Adrenal gland (tissue), 12 donors: ENCODE measurements around the gene MMD. TPM values are rescaled to one million over a fixed set of nuclear protein-coding genes. Genes with fewer than 3 reads are reported as not detected.
A peak's percentile ranks its signal among the peaks of the same experiment; 100 is the strongest.

ENCODE experiments used
- DNase-seq, 7 donors: peaks; one replicate each; pipeline ENCODE4 v3.0.0-alpha.2; 2019 to 2020
- H3K27ac ChIP-seq, 5 donors: fragments of 200-600 bp; sonication (generic) in 4 of 5; 1 replicate in 3 of 5; 2 replicates in 2 of 5; pipeline versions ENCODE4 v1.5.1 to v1.8.0; 2016 to 2020; ENCODE audit warnings: mild to moderate bottlenecking in 1 of 5
- H3K27me3 ChIP-seq: fragments of 200-600 bp; 2 replicates; pipeline ENCODE4 v1.8.0; 2021
- H3K36me3 ChIP-seq, 2 donors: fragments of 200-600 bp; replicated peaks in 1 of 2; 1 replicate in 1 of 2; 2 replicates in 1 of 2; pipeline versions ENCODE4 v1.5.1 to v1.8.0; 2018 to 2022
- H3K4me1 ChIP-seq, 2 donors: fragments of 200-600 bp; replicated peaks in 1 of 2; 1 replicate in 1 of 2; 2 replicates in 1 of 2; pipeline versions ENCODE4 v1.5.1 to v1.8.0; 2018 to 2021
- H3K4me3 ChIP-seq, 4 donors: fragments of 200-600 bp; sonication (generic) in 3 of 4; one replicate each; pipeline ENCODE4 v1.5.1; 2016 to 2018
- H3K9me3 ChIP-seq, 3 donors: fragments of 200-600 bp; sonication (generic) in 1 of 3; replicated peaks in 1 of 3; 1 replicate in 2 of 3; 2 replicates in 1 of 3; pipeline versions ENCODE4 v1.5.1 to v1.8.0; 2016 to 2021
- CTCF ChIP-seq, 6 experiments: fragments of 450-650 bp in 4 of 6; fragments of 200-600 bp in 2 of 6; sonication (generic) in 1 of 6; IDR thresholded peaks; 1 replicate in 5 of 6; 2 replicates in 1 of 6; pipeline versions ENCODE4 v1.5.1 to v1.8.0; 2016 to 2021; ENCODE audit warnings: antibody characterized with exemption in 6 of 6, mild to moderate bottlenecking in 2 of 6, moderate library complexity in 1 of 6
- POLR2A ChIP-seq, 2 donors: fragments of 450-650 bp; IDR thresholded peaks; one replicate each; pipeline ENCODE4 v1.6.1; 2017; ENCODE audit warnings: antibody characterized with exemption in 2 of 2, mild to moderate bottlenecking in 2 of 2, moderate library complexity in 1 of 2
- WGBS, 4 donors: extraction: QIAGEN DNeasy Blood & Tissue Kit in 2 of 4; methylation state at CpG; one replicate each; pipeline versions ENCODE4 v1.1.5 to v1.1.7; 2013 to 2017; 5-methylcytosine and 5-hydroxymethylcytosine counted together
- intact Hi-C, 2 donors: fragments of 100-400 bp; cut with DNase I; formaldehyde crosslinking; loops; one replicate each; pipeline versions ENCODE4 v1.14.1 to v1.15.0; 2022 to 2023
- polyA plus RNA-seq, 3 donors: library from polyadenylated mRNA; stranded (reverse); fragments of 200-250 nt in 2 of 3; fragments of 350-450 nt in 1 of 3; fragmentation: Illumina TruSeq in 1 of 3; extraction: RNeasy Lipid Tissue Mini Kit (QIAGEN cat#74804) in 1 of 3; gene quantifications; one replicate each; pipeline ENCODE4 v1.2.3, GENCODE V29; 2013 to 2014
- total RNA-seq, 9 donors: library from RNA; depleted of rRNA in 4 of 9; stranded (reverse); fragments of >200 nt in 4 of 9; fragments of 120-200 nt in 1 of 9; fragmentation: NEBNext Ultra II Directional in 1 of 9; extraction: Animal tissue kit (Norgen Biotek cat#: 25700) in 1 of 9; gene quantifications; one replicate each; pipeline versions ENCODE4 v1.1.0 to v1.2.4, GENCODE V29; 2013 to 2023
- donor health status: healthy with polysubstance abuse.
- donor health status: Bipolar disorder and iron deficiency.
- donor health status: DM: yes; HTN: yes; CAD: no.
- donor health status: DM: no; HTN: no; CAD: no.
- donor health status: DM: no; HTN: no; CAD: no.
- donor health status: DM: yes; HTN: yes; CAD: no.

Gene MMD
- total and polyA plus RNA-seq, 12 donors = 6.2 to 27.6 (median 14.6) TPM

DNA sequence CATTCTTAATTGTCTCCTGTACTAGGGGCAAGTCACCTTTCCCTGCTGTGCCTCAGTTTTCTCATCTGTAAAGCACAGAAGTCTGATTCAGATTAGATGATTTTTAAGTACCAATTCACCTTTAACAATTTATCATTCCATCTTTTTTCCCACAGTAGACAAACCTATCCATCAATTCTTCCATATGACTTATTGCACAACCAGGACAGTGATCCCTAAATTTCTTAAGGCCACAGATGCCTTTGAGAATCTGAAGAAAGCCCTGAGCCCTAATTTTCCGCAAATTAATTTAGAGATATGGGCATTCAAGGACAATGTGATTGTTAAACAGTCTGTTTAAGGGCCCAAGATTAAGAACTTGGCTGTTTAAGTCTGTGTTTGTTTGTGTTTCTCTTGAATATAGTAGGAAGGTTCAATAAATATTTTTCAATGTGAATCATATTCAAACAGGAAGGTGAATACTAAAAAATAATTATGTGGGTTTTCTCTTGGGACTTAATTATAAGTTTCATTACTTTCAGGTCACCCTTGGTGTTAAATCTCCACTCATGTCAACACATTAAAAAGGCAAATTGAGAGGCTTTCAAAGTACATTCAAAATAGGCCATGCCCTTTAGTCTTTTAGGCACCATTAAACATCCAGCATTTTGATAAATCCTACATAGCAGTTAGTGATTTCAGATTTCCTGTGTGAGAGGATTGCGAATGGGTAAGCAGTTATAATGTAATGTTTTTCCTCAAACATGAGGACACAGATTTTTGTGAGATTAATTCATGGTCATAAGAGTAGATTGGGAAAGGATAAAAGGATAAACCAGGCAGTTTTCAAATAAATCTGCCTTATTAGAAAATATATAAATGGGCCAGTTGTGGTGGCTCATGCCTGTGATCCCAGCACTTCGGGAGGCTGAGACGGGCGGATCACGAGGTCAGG lies 34.9 kb upstream of the MMD start:
- Histone ChIP-seq H3K27ac (no peak overlapping the region), H3K36me3 (no peaks in the 10 kb centered on the region), H3K27me3 (no peaks in the 10 kb centered on the region), H3K9me3 (no peaks in the 10 kb centered on the region), H3K4me1 (peaks cover 3 to 21% of the 10 kb centered on the region in 2 donors), H3K4me3 (no peak overlapping the region)
- TF ChIP-seq POLR2A (IDR thresholded peaks at IDR 0.05) (no peak), CTCF (IDR thresholded peaks at IDR 0.05) (no peak)
- no peak for DNase-seq
- 85 to 87% (median 86%) methylated on average over 6 of the region's 6 CpGs for WGBS, 4 donors
- intact Hi-C loops = no loop called here

- TF ChIP-seq CTCF (IDR thresholded peaks at IDR 0.05) (no peak), POLR2A (IDR thresholded peaks at IDR 0.05) (no peak)
- WGBS, 4 donors = 69 to 77% (median 72%) methylated on average over 4 of the region's 4 CpGs
- no peak overlapping the region for H3K27ac ChIP-seq
- no peaks in the 10 kb centered on the region for H3K27me3 ChIP-seq
- no peak for DNase-seq
- H3K9me3 ChIP-seq = no peaks in the 10 kb centered on the region
- intact Hi-C loops = no loop called here
- peaks cover 3 to 23% of the 10 kb centered on the region in 2 donors for H3K4me1 ChIP-seq
- no peak overlapping the region for H3K4me3 ChIP-seq
- H3K36me3 ChIP-seq = no peaks in the 10 kb centered on the region
Measured at GRCh38 chr17:55454906-55455474, 33.4 kb upstream of the MMD start.

- DNase-seq = peak in 4 of 7 donors; percentile 26 to 37 (median 32)
- H3K9me3 ChIP-seq = no peaks in the 10 kb centered on the region
- 37 to 50% (median 43%) methylated on average over 6 of the region's 6 CpGs for WGBS, 4 donors
- peak overlapping the region in 1 of 5 donors; percentile 57 for H3K27ac ChIP-seq
- intact Hi-C loops = no loop called here
- no peaks in the 10 kb centered on the region for H3K27me3 ChIP-seq
- TF ChIP-seq CTCF (IDR thresholded peaks at IDR 0.05) = no peak
- no peaks in the 10 kb centered on the region for H3K36me3 ChIP-seq
- no peak overlapping the region for H3K4me3 ChIP-seq
- H3K4me1 ChIP-seq = peaks cover 3 to 23% of the 10 kb centered on the region in 2 donors
Measured at GRCh38 chr17:55453839-55454557, 32.4 kb upstream of the MMD start.
